Measurements from ENCODE around the gene PRDM11.

GRCh38 chr11:45193695-45194094, 47.3 kb downstream of the PRDM11 start:
- TF ChIP-seq CTCF (IDR thresholded peaks at IDR 0.05): no peak
- TF ChIP-seq POLR2A (IDR thresholded peaks at IDR 0.05): no peak
